NCI-H526 treated with DMSO at 0.1 percent for 48 hours (cell line): Measurements from ENCODE around the gene COMMD9.
A peak's percentile ranks its signal among the peaks of the same experiment; 100 is the strongest.

ENCODE experiments used
- DNase-seq: peaks from one replicate; lab custom pipeline; 2025; lab: John Stamatoyannopoulos, UW

The COMMD9 gene

GRCh38 chr11:36296884-36297543 lies 7.8 kb upstream of the COMMD9 start:
- DNase-seq, result no peak

- no peak for DNase-seq
These were observed 6.7 kb upstream of the COMMD9 start, which contains the start of gene PRR5L for GRCh38 chr11:36295926-36296325. Gene PRR5L (plus strand): TSS chr11:36296288. CDS start chr11:36401122, 104,834 bp downstream.

DNA sequence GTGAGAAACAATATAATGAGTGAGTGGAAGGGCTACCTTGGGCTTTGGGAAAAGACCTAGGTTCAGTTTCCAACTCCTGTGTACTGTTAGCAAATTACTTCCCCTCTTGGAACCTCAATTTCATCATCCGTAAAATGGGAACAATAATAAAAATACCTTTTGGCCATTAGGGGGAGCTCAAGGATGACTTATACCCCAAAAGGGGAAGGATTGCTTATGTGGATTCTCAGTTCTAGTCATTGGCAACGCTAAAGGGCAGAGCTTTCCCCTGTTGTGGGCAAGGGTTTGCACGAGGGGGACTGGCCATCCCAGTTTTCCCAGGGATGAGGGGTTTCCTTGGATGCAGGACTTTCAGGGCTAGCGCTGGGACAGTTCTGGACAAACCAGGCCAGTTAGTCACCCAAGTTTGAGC lies 3.1 kb upstream of the COMMD9 start:
- peak; percentile 16 for DNase-seq

- no peak for DNase-seq
These were observed 590 bp downstream of the COMMD9 start for GRCh38 chr11:36288442-36289225.

GRCh38 chr11:36282926-36283325 lies 6.3 kb downstream of the COMMD9 start:
- no peak for DNase-seq

DNA sequence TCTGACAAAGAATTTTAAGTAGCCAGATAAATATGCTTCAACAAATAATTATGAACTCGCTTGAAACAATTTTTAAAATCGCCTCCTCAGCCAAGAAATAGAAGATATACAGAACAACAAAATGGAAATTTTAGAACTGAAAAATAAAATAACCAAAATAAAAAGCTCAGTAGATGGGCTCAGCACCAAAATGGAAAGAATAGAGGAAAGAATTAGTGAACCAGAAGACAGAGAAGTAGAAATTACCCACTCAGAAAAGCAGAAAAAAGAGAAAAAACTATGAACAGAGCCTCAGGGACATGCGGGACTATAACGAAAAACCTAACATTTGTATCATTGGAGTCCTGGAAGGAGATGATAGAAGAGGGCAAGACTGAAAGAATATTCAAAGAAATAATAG lies 7.4 kb downstream of the COMMD9 start:
- DNase-seq, result no peak

GRCh38 chr11:36280531-36280930 lies 8.7 kb downstream of the COMMD9 start:
- no peak for DNase-seq

DNA sequence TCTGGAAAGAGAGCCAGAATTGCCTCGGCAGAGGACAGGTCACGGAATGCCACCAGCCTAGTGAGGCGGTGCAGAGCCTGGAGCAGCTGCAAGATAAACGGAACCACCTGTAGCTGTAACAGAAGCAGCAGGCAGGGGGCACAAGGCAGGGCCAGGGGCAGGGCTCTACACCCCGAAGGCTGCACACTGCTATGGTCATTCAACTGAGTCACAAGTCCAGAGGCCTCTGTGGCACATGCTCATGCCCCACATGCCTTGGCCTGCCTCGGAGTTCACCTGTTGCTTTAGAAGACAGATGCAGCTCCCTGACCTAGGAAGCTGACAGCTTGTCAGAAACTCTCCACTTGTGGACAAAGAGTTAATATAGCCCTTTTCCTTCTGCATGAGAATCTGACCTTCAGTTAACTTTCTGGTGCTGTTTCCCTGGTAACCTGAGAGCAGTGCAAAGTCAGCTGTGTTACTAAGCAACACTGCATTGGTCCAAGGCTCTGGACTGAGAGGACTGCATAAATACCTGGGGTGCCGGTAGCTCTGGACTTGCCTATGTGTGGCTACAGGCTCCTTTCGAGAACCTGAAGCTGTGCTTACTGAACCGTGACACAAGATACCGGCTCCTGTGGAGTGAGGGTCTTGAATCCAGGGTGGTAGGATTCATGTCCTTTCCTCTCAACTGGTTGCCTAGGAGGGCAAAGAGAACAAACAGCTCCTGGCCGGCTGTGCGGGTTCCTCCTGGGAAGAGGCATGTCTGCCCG lies 10.5 kb downstream of the COMMD9 start:
- DNase-seq, result no peak

DNA sequence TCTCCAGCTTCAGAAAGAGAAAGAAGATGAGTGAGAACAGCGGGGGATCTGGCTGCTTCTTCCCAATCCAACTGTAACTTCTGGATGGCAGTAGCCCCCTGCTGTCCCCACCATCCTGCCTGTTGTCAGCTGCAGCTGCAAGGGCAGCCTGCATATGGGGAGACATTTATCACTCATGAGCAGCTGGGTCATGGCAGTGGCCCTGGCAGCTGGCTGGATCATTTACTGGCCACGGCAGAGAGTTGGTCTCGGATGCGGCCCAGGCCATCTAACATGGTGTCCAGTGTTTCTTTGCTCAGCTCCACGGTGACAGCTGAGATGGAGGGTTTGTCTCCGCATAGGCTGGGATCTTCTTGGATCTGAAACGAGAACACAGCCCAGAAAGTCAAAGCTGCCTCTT lies 14.8 kb downstream of the COMMD9 start:
- no peak for DNase-seq

DNA sequence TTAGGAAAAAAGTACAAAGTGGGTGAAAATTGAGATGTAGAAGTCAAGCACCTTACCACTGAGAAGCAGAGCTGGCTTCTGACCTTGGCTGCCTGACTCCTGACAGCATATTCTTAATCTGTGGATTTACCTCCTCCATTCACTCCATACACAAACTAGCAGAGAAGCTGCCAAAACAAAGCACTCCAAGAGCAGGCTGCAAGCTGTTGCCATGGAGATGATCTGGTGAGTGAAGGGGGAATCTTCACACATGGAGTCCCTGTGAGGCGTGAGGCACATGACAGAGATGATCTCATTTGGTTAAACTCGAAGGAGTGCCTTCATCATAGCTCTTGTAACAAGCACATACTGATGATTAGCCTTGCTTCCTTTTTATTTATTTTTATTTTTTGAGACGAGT lies 16.1 kb downstream of the COMMD9 start:
- no peak for DNase-seq

- DNase-seq, result no peak
These were observed 17.3 kb downstream of the COMMD9 start for GRCh38 chr11:36271794-36272407.

GRCh38 chr11:36270701-36271100 lies 18.5 kb downstream of the COMMD9 start:
- DNase-seq, result no peak

DNA sequence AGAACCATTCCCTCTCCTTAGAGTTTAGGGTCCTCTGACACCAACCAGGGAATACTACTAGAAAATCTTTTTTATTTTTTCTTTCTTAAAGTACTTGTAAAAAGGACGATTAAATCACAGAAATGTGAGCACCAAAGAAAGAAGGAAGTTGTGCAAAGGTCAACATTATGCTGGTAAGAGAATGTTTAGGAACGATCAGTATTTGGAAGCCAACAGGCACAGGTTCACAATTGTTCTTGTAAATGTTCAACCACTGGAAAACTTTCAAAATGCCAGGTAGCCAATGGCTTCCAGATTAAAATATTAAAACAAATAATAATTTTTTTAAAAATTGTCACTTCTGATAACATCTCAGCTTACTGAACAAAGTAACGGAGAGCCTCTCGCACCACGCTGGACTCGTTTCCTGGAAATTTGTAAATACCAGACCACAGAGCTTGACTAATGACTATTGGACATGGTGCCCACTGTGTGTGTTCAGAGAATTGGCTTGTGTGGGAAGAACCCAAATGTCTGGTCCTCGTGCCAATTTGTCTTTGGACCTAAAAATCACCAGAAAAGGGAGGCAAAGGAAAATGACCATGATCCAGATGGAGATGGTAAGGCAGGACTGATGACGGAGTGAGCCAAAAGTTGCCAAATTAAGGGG lies 20.8 kb downstream of the COMMD9 start:
- no peak for DNase-seq

GRCh38 chr11:36266767-36267166 lies 22.5 kb downstream of the COMMD9 start:
- DNase-seq, result no peak

GRCh38 chr11:36265793-36266628 lies 23.2 kb downstream of the COMMD9 start:
- DNase-seq, result peak; percentile 19

DNA sequence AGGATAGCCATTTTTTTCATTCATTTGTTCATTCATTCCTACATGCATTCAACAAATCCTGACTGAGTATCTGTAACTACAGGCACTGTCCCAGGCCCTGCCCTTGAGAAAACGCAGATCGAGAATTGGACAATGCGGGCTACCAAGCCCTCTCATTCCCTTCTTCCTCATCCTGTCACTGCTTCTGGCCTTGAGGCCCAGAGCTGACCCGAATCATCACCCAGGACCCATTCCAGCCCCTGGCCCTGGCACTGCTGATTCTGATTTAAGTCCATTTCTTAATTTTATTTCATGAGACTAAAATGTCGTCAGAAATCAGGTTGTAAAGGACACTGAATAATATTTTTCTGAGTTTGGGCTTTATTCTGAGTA lies 24.3 kb downstream of the COMMD9 start:
- DNase-seq, result no peak

GRCh38 chr11:36264011-36264972 lies 24.9 kb downstream of the COMMD9 start:
- no peak for DNase-seq

DNA sequence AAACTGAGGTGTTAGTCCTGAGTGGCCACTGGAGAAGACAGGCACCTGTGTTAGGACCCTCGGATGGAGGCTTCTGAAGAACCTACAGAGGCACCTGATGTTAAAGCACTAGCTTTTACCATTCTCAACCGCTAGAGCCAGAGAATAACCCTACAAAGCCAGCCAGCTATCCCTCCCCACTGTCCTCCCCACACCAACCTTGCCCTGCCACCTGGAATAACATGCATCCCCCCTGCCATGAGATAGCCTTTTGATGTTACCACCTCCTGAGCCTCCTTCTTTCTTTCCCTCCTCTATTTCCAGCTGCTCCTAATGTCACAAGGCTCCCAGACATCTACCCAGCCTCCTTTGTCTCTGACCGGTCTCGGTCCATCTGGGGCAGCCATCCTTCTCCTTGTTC lies 28.1 kb downstream of the COMMD9 start:
- no peak for DNase-seq

DNA sequence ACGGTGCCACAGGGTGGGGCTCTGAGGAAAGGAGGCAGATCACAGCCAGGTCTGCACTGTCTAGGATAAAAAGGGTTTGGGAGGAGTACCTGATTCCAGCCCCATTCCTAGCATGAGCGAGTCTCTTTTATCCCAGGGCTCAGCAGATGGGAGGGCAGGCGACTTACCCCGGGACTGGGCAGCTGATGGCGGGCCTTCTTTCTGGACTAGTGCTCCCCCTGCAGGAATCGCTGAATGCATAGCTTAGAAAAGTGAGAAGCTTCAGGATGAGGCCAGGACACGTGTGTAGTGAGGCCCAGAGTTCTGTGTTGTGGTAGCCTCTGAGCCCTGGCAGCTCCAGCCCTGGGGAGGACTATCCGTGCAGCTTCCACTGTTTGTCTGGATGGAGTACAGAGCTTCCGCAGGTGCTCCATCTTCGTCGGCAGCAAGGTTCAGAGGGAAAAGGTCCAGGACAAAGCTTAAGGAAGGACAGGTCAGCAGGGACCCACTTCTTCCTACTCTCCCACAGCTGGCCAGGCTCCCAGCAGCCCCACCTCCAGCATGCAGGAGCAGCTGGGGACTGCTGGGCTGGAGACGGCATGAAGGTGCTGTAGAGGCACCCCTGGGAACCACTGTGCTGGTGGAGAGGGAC lies 30.4 kb downstream of the COMMD9 start:
- peak; percentile 65 for DNase-seq
